ENCODE results near the gene SFRP2.

Gene SFRP2

GRCh38 chr4:153788413-153789276, at the start of gene SFRP2:
Gene SFRP2 (minus strand): TSS chr4:153789083. CDS start chr4:153788835, 248 bp downstream.
- no peak for DNase-seq

GRCh38 chr4:153838564-153838963, 49.7 kb upstream of the SFRP2 start:
- no peak for DNase-seq

GRCh38 chr4:153834901-153835300, 46.0 kb upstream of the SFRP2 start:
- DNase-seq = no peak

GRCh38 chr4:153832720-153833287, 43.9 kb upstream of the SFRP2 start:
- no peak for DNase-seq

- DNase-seq = no peak
These were observed 43.2 kb upstream of the SFRP2 start for GRCh38 chr4:153832054-153832453.

- DNase-seq = no peak
These were observed 42.4 kb upstream of the SFRP2 start for GRCh38 chr4:153831245-153831644.

GRCh38 chr4:153825691-153826090, 36.8 kb upstream of the SFRP2 start:
- DNase-seq = no peak

- no peak for DNase-seq
These were observed 36.2 kb upstream of the SFRP2 start for GRCh38 chr4:153825126-153825525.

GRCh38 chr4:153824501-153824900, 35.6 kb upstream of the SFRP2 start:
- DNase-seq = no peak

- no peak for DNase-seq
These were observed 34.6 kb upstream of the SFRP2 start for GRCh38 chr4:153823483-153823882.

- no peak for DNase-seq
These were observed 33.4 kb upstream of the SFRP2 start for GRCh38 chr4:153822316-153822715.

GRCh38 chr4:153817466-153817865, 28.6 kb upstream of the SFRP2 start:
- no peak for DNase-seq

GRCh38 chr4:153816542-153816941, 27.7 kb upstream of the SFRP2 start:
- DNase-seq = no peak

GRCh38 chr4:153814789-153815188, 25.9 kb upstream of the SFRP2 start:
- no peak for DNase-seq

GRCh38 chr4:153809916-153810810, 21.3 kb upstream of the SFRP2 start:
- DNase-seq = no peak

- DNase-seq = no peak
These were observed 20.4 kb upstream of the SFRP2 start for GRCh38 chr4:153809307-153809706.

GRCh38 chr4:153808175-153808574, 19.3 kb upstream of the SFRP2 start:
- DNase-seq = no peak

GRCh38 chr4:153806073-153806472, 17.2 kb upstream of the SFRP2 start:
- DNase-seq = no peak

- DNase-seq = no peak
These were observed 15.8 kb upstream of the SFRP2 start for GRCh38 chr4:153804722-153805121.

- no peak for DNase-seq
These were observed 10.8 kb upstream of the SFRP2 start for GRCh38 chr4:153799694-153800074.

GRCh38 chr4:153798901-153799693, 10.2 kb upstream of the SFRP2 start:
- DNase-seq = no peak

GRCh38 chr4:153798420-153798819, 9.5 kb upstream of the SFRP2 start:
- no peak for DNase-seq

GRCh38 chr4:153794006-153794405, 5.1 kb upstream of the SFRP2 start:
- no peak for DNase-seq

All from CD4-positive, alpha-beta T cell treated with Interleukin-15 for 1 hour (primary cell).